Neural progenitor cell (in vitro differentiated cells): ENCODE measurements around the gene CTU2. TPM values are rescaled to one million over a fixed set of nuclear protein-coding genes. Genes with fewer than 3 reads are reported as not detected.
A peak's percentile ranks its signal among the peaks of the same experiment; 100 is the strongest.

ENCODE experiments used
- DNase-seq: peaks from one replicate; pipeline ENCODE4 v3.0.0-alpha.2; 2016; ENCODE audit warnings: low spot score
- H2AFZ ChIP-seq: fragments of 200-600 bp; sonication (generic); replicated peaks from 2 replicates; pipeline ENCODE4 v1.6.1; 2016; ENCODE audit warnings: antibody characterized with exemption
- H3F3A ChIP-seq: fragments of 200-600 bp; sonication (generic); 2 replicates; pipeline ENCODE4 v1.6.1; 2016; ENCODE audit warnings: antibody characterized with exemption, low read depth
- H3K27ac ChIP-seq: fragments of 200-600 bp; sonication (generic); 2 replicates; pipeline ENCODE4 v1.5.1; 2016; ENCODE audit warnings: mild to moderate bottlenecking
- H3K27me3 ChIP-seq: fragments of 200-600 bp; sonication (generic); 2 replicates; pipeline ENCODE4 v1.6.1; 2016; ENCODE audit warnings: mild to moderate bottlenecking, moderate library complexity
- H3K36me3 ChIP-seq: fragments of 200-600 bp; sonication (generic); 2 replicates; pipeline ENCODE4 v1.5.1; 2016
- H3K4me1 ChIP-seq: fragments of 200-600 bp; sonication (generic); 2 replicates; pipeline ENCODE4 v1.6.1; 2016; ENCODE audit warnings: mixed run types
- H3K4me2 ChIP-seq: fragments of 200-600 bp; sonication (generic); 2 replicates; pipeline ENCODE4 v1.6.1; 2016
- H3K4me3 ChIP-seq: fragments of 200-600 bp; sonication (generic); 2 replicates; pipeline ENCODE4 v1.5.1; 2016
- H3K79me2 ChIP-seq: fragments of 200-600 bp; sonication (generic); 2 replicates; pipeline ENCODE4 v1.6.1; 2016; ENCODE audit warnings: low read depth
- H3K9ac ChIP-seq: fragments of 200-600 bp; sonication (generic); 2 replicates; pipeline ENCODE4 v1.6.1; 2016
- H3K9me3 ChIP-seq: fragments of 200-600 bp; sonication (generic); 2 replicates; pipeline ENCODE4 v1.5.1; 2016; ENCODE audit warnings: low read depth
- H4K20me1 ChIP-seq: fragments of 200-600 bp; sonication (generic); 2 replicates; pipeline ENCODE4 v1.6.1; 2016; ENCODE audit warnings: low read depth
- H3K27ac Mint-ChIP-seq: 3 replicates; pipeline ENCODE4 v1.8.0; 2021; ENCODE audit warnings: mixed read lengths
- H3K27me3 Mint-ChIP-seq: 2 replicates; pipeline ENCODE4 v1.8.0; 2022; ENCODE audit warnings: low read depth, mild to moderate bottlenecking, inconsistent platforms, moderate library complexity, mixed read lengths; ENCODE audit not compliant: insufficient read depth
- H3K36me3 Mint-ChIP-seq: 3 replicates; pipeline ENCODE4 v1.8.0; 2021; ENCODE audit warnings: mixed read lengths
- H3K4me1 Mint-ChIP-seq: 3 replicates; pipeline ENCODE4 v1.8.0; 2021; ENCODE audit warnings: mixed read lengths
- H3K4me3 Mint-ChIP-seq: 3 replicates; pipeline ENCODE4 v1.8.0; 2021; ENCODE audit warnings: mild to moderate bottlenecking, moderate library complexity, mixed read lengths
- H3K9me3 Mint-ChIP-seq: 3 replicates; pipeline ENCODE4 v1.8.0; 2020; ENCODE audit warnings: mixed read lengths
- CTCF ChIP-seq: fragments of 200-600 bp; sonication (generic); IDR thresholded peaks from 2 replicates; pipeline ENCODE4 v1.5.1; 2017; ENCODE audit warnings: antibody characterized with exemption, mild to moderate bottlenecking
- EZH2 ChIP-seq: fragments of 200-600 bp; sonication (generic); IDR thresholded peaks from 2 replicates; pipeline ENCODE4 v1.6.1; 2017; ENCODE audit warnings: antibody characterized with exemption, mild to moderate bottlenecking, moderate library complexity
- EZH2phosphoT487 ChIP-seq: fragments of 200-600 bp; sonication (generic); IDR thresholded peaks from 2 replicates; pipeline ENCODE4 v1.6.1; 2017; ENCODE audit warnings: antibody characterized with exemption
- total RNA-seq: library from RNA; depleted of rRNA; stranded (reverse); fragments of >200 nt; gene quantifications from 2 replicates; pipeline ENCODE4 v1.2.3, GENCODE V29; 2015; ENCODE audit warnings: low replicate concordance

Gene CTU2
- total RNA-seq, 1 donor from 2014 or later, result 4.7 TPM

- Histone ChIP-seq H3F3A (no peaks in the 10 kb centered on the region), H3K4me3 (no peak overlapping the region), H4K20me1 (peaks cover 1% of the 10 kb centered on the region), H3K27me3 (no peaks in the 10 kb centered on the region), H3K9ac (no peak overlapping the region), H3K4me2 (no peak overlapping the region), H3K27ac (no peak overlapping the region), H3K4me1 (peaks cover 4% of the 10 kb centered on the region), H3K79me2 (peaks cover 26% of the 10 kb centered on the region), H2AFZ (no peak overlapping the region), H3K9me3 (no peaks in the 10 kb centered on the region), H3K36me3 (no peaks in the 10 kb centered on the region)
- Mint-ChIP-seq H3K36me3 (no peaks in the 10 kb centered on the region), H3K9me3 (no peaks in the 10 kb centered on the region), H3K27ac (no peak overlapping the region), H3K4me1 (peaks cover 9% of the 10 kb centered on the region), H3K27me3 (peaks cover under 1% of the 10 kb centered on the region), H3K4me3 (no peak overlapping the region)
- no peak for DNase-seq
- no peak for TF ChIP-seq CTCF
- no peak for TF ChIP-seq EZH2phosphoT487
- TF ChIP-seq EZH2, result no peak
These were observed 4.3 kb downstream of the CTU2 start for GRCh38 chr16:88710556-88710955.

GRCh38 chr16:88711750-88712340 lies 5.5 kb downstream of the CTU2 start:
- H2AFZ ChIP-seq, result no peak overlapping the region
- H3K27me3 ChIP-seq, result no peaks in the 10 kb centered on the region
- H3K27ac Mint-ChIP-seq, result no peak overlapping the region
- H4K20me1 ChIP-seq, result no peaks in the 10 kb centered on the region
- H3K4me1 Mint-ChIP-seq, result peaks cover 8% of the 10 kb centered on the region
- peaks cover 2% of the 10 kb centered on the region for H3K27me3 Mint-ChIP-seq
- no peak overlapping the region for H3K9ac ChIP-seq
- H3K4me1 ChIP-seq, result peaks cover 4% of the 10 kb centered on the region
- no peaks in the 10 kb centered on the region for H3K9me3 Mint-ChIP-seq
- no peak overlapping the region for H3K4me2 ChIP-seq
- peaks cover 18% of the 10 kb centered on the region for H3K79me2 ChIP-seq
- H3K27ac ChIP-seq, result peak overlapping the region; percentile 53
- H3F3A ChIP-seq, result no peaks in the 10 kb centered on the region
- H3K9me3 ChIP-seq, result no peaks in the 10 kb centered on the region
- H3K4me3 Mint-ChIP-seq, result no peak overlapping the region
- no peaks in the 10 kb centered on the region for H3K36me3 ChIP-seq
- no peak for DNase-seq
- no peak overlapping the region for H3K4me3 ChIP-seq
- TF ChIP-seq EZH2, result no peak
- TF ChIP-seq EZH2phosphoT487, result no peak
- no peak for TF ChIP-seq CTCF
- H3K36me3 Mint-ChIP-seq, result no peaks in the 10 kb centered on the region

GRCh38 chr16:88712362-88712979 lies 6.2 kb downstream of the CTU2 start:
- no peaks in the 10 kb centered on the region for H3F3A ChIP-seq
- H3K4me1 ChIP-seq, result no peaks in the 10 kb centered on the region
- Mint-ChIP-seq H3K27me3 (peaks cover 2% of the 10 kb centered on the region), H3K4me3 (no peak overlapping the region), H3K36me3 (peaks cover 3% of the 10 kb centered on the region), H3K9me3 (no peaks in the 10 kb centered on the region), H3K27ac (no peak overlapping the region), H3K4me1 (peaks cover 2% of the 10 kb centered on the region)
- no peaks in the 10 kb centered on the region for H3K9me3 ChIP-seq
- H3K27ac ChIP-seq, result peak overlapping the region; percentile 53
- no peaks in the 10 kb centered on the region for H4K20me1 ChIP-seq
- no peak overlapping the region for H2AFZ ChIP-seq
- no peak overlapping the region for H3K9ac ChIP-seq
- peaks cover 12% of the 10 kb centered on the region for H3K79me2 ChIP-seq
- no peaks in the 10 kb centered on the region for H3K36me3 ChIP-seq
- DNase-seq, result no peak
- H3K27me3 ChIP-seq, result no peaks in the 10 kb centered on the region
- no peak overlapping the region for H3K4me3 ChIP-seq
- H3K4me2 ChIP-seq, result no peak overlapping the region
- TF ChIP-seq CTCF (no peak), EZH2phosphoT487 (no peak), EZH2 (no peak)
